GM12872 (cell line): Measurements from ENCODE around the gene PLEKHD1.

Experiments
- TF ChIP-seq, protein P1 (sequence below): IDR thresholded peaks from 3 replicates; pipeline ENCODE4 v1.5.1; 2011; ENCODE audit warnings: low read depth, mild to moderate bottlenecking, low read length, moderate library complexity; ENCODE audit not compliant: insufficient read depth

PLEKHD1 gene

DNA sequence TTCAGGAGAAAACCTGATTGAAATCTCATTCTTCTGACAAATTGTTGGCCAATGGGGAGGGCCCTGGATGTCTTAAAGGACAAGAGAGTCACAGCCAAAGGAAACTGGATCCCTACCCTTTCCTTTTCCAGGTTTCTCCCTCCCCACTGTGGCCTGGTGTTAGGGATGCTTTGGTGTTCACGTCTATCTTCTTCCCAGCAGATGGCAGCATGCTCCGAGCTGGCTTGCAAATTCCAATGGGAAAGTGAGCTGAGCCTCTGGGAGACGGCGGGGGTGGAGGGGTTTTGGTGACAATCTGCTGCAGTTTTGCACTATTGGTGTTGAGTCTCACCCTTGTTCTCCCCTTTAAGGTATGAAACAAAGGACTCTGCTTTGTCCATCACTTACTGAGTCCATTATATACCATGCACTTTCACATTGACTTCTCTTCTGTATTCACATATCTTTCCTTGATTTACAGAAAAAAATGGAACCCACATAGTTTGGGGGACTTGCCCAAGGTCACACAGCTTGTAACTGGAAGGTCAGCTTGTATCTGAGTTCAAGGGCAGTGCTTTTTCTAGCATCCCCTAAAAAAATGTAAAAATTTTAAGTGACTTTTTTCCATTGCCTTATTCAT, 50.8 kb downstream of the PLEKHD1 start:
- TF ChIP-seq, protein P1, sequence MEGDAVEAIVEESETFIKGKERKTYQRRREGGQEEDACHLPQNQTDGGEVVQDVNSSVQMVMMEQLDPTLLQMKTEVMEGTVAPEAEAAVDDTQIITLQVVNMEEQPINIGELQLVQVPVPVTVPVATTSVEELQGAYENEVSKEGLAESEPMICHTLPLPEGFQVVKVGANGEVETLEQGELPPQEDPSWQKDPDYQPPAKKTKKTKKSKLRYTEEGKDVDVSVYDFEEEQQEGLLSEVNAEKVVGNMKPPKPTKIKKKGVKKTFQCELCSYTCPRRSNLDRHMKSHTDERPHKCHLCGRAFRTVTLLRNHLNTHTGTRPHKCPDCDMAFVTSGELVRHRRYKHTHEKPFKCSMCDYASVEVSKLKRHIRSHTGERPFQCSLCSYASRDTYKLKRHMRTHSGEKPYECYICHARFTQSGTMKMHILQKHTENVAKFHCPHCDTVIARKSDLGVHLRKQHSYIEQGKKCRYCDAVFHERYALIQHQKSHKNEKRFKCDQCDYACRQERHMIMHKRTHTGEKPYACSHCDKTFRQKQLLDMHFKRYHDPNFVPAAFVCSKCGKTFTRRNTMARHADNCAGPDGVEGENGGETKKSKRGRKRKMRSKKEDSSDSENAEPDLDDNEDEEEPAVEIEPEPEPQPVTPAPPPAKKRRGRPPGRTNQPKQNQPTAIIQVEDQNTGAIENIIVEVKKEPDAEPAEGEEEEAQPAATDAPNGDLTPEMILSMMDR, result peak; percentile 50

DNA sequence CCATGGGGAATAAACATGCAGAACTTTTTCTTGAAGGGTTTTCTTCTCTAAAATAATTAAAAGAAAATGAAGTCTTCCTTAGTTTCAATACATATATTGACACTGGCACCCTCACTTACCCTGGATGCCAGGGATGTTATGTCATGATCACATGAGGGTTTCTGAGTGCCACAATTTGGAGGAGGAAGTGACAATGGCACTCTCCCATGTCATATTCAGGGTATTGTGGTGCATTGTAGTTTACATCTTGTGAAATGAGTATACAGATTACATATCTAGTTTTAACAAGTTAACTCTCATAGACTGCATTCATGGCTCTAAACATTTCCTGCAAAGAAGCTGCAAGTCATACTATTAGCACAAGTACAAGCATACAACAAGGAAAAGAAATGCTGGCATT, 52.4 kb downstream of the PLEKHD1 start:
- TF ChIP-seq, protein P1, result no peak

DNA sequence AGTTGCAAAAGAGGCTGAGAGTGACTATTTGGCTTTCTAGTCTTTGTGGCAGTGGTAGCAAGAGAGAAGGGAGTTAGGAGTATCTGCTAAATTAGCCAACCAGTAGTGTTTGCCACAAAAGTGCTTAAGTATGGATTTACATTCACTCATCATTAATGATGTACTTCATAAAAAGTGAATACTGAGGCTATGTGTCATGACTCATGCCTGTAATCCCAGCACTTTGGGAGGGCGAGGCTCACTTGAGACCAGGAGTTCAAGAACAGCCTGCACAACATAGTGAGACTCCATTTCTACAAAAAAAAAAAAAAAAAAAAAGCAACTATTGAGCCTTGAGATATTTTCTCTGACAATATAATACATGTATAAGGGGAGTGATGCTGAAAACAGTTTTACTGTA, 53.4 kb downstream of the PLEKHD1 start:
- TF ChIP-seq, protein P1, result no peak

DNA sequence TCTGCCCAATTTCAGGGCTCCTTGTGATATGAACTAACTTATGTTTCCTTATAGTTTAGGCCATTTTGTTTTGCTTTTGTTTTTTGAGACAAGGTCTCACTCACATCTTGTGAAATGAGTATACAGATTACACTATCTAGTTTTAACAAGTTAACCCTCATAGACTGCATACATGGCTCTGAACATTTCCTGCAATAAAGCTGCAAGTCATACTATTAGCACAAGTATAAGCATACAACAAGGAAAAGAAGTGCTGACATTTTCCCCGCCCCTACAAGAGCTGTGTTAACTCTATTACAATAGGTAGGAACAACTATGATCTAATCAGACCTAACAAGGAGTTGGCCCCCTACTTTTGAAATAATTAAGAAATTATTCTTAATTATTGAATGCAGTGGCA, 54.2 kb downstream of the PLEKHD1 start:
- TF ChIP-seq, protein P1, result no peak

DNA sequence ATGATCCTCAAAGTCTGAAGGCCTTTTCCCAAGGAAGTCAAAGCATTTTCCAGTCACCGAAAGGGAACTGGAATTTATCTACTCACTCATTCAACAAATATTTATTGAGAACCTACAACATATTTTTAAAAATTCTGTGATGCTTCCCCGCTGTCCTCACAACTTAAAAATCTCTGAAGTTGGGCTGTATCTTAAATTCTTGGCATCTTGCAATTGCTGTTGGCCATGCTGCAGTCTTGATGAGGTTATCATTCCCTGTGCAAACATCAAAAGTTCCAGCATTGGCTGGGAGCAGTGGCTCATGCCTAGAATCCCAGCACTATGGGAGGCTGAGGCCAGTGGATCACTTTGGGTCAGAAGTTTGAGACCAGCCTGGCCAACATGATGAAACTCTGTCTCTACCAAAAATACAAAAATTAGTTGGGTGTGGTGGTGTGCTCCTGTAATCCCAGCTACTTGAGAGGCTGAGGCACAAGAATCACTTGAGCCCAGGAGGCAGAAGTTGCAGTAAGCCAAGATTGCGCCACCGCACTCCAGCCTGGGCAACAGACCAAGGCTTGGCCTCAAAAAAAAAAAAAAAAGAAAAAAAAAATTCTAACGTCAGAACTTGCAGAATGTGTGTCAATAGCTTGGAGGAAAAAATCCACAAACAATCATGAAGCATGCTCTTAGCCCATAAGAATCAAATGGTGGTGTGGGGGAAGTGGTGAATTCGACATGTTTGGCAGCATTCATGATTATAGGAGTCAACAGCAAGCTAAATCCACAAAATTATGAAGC, 55.3 kb downstream of the PLEKHD1 start:
- TF ChIP-seq, protein P1, result no peak

DNA sequence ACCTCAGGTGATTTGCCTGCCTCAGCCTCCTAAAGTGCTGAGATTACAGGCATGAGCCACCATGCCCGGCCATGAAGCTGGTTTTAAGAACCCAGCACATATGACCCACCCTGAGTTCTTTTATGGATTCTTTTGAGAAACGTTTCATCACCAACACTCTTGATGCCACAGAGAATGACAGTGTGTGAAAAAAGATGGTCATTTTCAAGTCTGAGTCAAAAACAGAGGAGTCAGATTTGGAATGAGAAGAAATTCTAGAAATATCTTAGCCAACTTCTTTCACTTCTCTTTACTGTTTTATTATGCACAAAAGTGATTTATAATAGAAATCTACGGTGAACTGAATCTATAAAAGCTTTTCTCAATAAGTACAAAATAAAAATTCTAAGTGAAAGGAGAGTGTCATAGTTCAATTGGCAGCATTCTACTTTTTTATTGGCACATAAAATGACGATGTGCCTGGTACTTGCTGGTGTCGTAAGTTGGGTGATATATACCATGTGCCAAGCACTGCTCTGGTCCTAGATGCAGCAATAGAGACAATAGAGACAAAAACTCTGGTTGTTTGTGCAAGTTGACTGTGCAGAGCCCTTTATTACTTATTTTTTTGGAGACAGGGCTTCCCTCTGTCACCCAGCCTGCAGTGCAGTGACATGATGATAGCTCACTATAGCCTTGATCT, 56.3 kb downstream of the PLEKHD1 start:
- TF ChIP-seq, protein P1, result no peak

DNA sequence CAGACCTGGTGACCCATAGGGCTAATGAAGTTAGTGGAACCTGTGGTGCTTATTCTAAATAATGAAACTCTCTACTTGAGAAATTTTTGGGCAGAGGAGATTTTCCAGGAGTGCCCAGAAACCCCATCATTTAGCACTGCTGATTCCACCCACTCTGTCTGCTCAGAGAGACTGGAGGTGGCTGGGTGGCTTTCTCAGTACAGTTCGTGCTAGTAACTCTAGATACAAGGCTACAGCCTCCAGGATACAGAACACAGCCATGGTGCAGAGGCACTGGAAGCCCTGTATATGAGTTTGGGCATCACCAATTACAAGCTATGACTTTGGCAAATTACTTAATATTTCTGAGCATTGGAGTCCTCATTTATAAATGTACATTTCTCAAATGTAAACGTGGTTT, 57.8 kb downstream of the PLEKHD1 start:
- TF ChIP-seq, protein P1, result no peak
